ENCODE measurements around the gene MFSD8. TPM values are rescaled to one million over a fixed set of nuclear protein-coding genes. Genes with fewer than 3 reads are reported as not detected.
A peak's percentile ranks its signal among the peaks of the same experiment; 100 is the strongest.
"Not testable (repeated sequence)": the region's sequence is repeated elsewhere in the genome, so short reads cannot be mapped to it uniquely, and the experiment has no call there.

MFSD8 gene
- total and polyA plus RNA-seq, 10 donors = 13.9 to 42.5 (median 34.0) TPM

- no peak overlapping the region for H3K27ac ChIP-seq
- no peak overlapping the region for H3K4me3 ChIP-seq
- peaks cover 0 to 58% (median 9%) of the 10 kb centered on the region in 6 donors for H3K36me3 ChIP-seq
- H3K9me3 ChIP-seq = peaks cover 0 to 31% (median 22%) of the 10 kb centered on the region in 8 donors
- H3K27me3 ChIP-seq (replicated peaks in 1 of 7) = no peaks in the 10 kb centered on the region
- no peak for TF ChIP-seq POLR2AphosphoS5 (IDR thresholded peaks at IDR 0.05)
- TF ChIP-seq, protein P1, sequence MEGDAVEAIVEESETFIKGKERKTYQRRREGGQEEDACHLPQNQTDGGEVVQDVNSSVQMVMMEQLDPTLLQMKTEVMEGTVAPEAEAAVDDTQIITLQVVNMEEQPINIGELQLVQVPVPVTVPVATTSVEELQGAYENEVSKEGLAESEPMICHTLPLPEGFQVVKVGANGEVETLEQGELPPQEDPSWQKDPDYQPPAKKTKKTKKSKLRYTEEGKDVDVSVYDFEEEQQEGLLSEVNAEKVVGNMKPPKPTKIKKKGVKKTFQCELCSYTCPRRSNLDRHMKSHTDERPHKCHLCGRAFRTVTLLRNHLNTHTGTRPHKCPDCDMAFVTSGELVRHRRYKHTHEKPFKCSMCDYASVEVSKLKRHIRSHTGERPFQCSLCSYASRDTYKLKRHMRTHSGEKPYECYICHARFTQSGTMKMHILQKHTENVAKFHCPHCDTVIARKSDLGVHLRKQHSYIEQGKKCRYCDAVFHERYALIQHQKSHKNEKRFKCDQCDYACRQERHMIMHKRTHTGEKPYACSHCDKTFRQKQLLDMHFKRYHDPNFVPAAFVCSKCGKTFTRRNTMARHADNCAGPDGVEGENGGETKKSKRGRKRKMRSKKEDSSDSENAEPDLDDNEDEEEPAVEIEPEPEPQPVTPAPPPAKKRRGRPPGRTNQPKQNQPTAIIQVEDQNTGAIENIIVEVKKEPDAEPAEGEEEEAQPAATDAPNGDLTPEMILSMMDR (IDR thresholded peaks at IDR 0.05 in 8 of 11, conservative IDR thresholded peaks at IDR 0.05 in 3 of 11) = peak in 3 of 11 experiments; percentile 11 to 32 (median 31)
- 77 to 87% (median 81%) methylated on average over 8 of the region's 8 CpGs for WGBS, 5 donors
- peaks cover 0 to 19% (median 9%) of the 10 kb centered on the region in 6 donors for H3K4me1 ChIP-seq
- DNase-seq = no peak
- intact Hi-C loops (cut with DNase I; ENCODE audit: low total_unique reads) = no loop called here
These were observed 32.8 kb upstream of the MFSD8 start for GRCh38 chr4:127997534-127998388.

DNA sequence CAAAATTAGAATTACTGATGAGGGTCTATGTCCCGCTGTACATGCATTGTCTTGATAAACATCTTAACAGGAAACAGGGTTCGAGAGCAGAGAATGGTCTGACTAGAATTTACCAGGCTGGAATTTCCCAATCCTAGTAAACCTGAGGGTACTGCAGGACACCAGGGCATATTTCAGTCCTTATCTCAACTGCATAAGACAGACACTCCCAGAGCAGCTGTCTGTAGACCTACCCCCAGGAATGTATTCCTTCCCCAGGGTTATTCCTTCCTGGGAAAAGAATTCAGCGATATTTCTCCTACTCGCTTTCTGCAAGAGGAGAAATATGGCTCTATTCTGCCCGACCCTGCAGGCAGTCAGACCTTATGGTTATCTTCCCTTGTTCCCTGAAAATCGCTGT lies 31.5 kb upstream of the MFSD8 start:
- Histone ChIP-seq H3K4me1 (peaks cover 0 to 26% (median 12%) of the 10 kb centered on the region in 6 donors), H3K36me3 (peaks cover 0 to 52% (median 5%) of the 10 kb centered on the region in 6 donors), H3K9me3 (peaks cover 0 to 31% (median 22%) of the 10 kb centered on the region in 8 donors)
- H3K27me3 ChIP-seq (replicated peaks in 1 of 7); DNase-seq; intact Hi-C loops (cut with DNase I; ENCODE audit: low total_unique reads); H3K4me3 ChIP-seq; H3K27ac ChIP-seq: not testable (repeated sequence)
- 84 to 97% (median 96%) methylated on average over 6 of the region's 6 CpGs for WGBS, 5 donors

- H3K36me3 ChIP-seq = peaks cover 0 to 57% (median 5%) of the 10 kb centered on the region in 6 donors
- DNase-seq = no peak
- TF ChIP-seq, protein P1 (IDR thresholded peaks at IDR 0.05 in 8 of 11, conservative IDR thresholded peaks at IDR 0.05 in 3 of 11) = no peak
- TF ChIP-seq POLR2AphosphoS5 (IDR thresholded peaks at IDR 0.05) (no peak), POLR2A (IDR thresholded peaks at IDR 0.05) (no peak)
- no peaks in the 10 kb centered on the region for H3K27me3 ChIP-seq (replicated peaks in 1 of 7)
- H3K4me3 ChIP-seq = no peak overlapping the region
- intact Hi-C loops (cut with DNase I; ENCODE audit: low total_unique reads) = no loop called here
- no peak overlapping the region for H3K27ac ChIP-seq
- peaks cover 0 to 26% (median 12%) of the 10 kb centered on the region in 6 donors for H3K4me1 ChIP-seq
- H3K9me3 ChIP-seq = peaks cover 0 to 31% (median 22%) of the 10 kb centered on the region in 8 donors
- WGBS, 5 donors = 56 to 97% (median 84%) methylated on average over 1 of the region's 1 CpG
These were observed 30.8 kb upstream of the MFSD8 start for GRCh38 chr4:127995776-127996175.

GRCh38 chr4:127993151-127993550 lies 28.2 kb upstream of the MFSD8 start:
- Histone ChIP-seq H3K27me3 (replicated peaks in 1 of 7) (no peaks in the 10 kb centered on the region), H3K9me3 (peaks cover 0 to 14% (median 12%) of the 10 kb centered on the region in 8 donors), H3K27ac (peak overlapping the region in 5 of 8 donors; percentile 2 to 61 (median 35)), H3K4me3 (peak overlapping the region in 1 of 8 donors; percentile 24), H3K4me1 (peaks cover 0 to 26% (median 12%) of the 10 kb centered on the region in 6 donors), H3K36me3 (peaks cover 0 to 65% (median 6%) of the 10 kb centered on the region in 6 donors)
- WGBS, 5 donors = 32 to 58% (median 43%) methylated on average over 2 of the region's 2 CpGs
- TF ChIP-seq, protein P1 (IDR thresholded peaks at IDR 0.05 in 8 of 11, conservative IDR thresholded peaks at IDR 0.05 in 3 of 11) = no peak
- TF ChIP-seq POLR2AphosphoS5 (IDR thresholded peaks at IDR 0.05) (no peak), POLR2A (IDR thresholded peaks at IDR 0.05) (no peak)
- intact Hi-C loops (cut with DNase I; ENCODE audit: low total_unique reads) = no loop called here
- no peak for DNase-seq
